SK-N-MC (cell line): ENCODE data around the gene VASH2.

ENCODE experiments used
- DNase-seq: peaks from one replicate; pipeline ENCODE4 v3.0.0-alpha.2; 2011; ENCODE audit warnings: low read depth, low spot score
- H3K27ac ChIP-seq: fragments of 200-600 bp; sonication (generic); 2 replicates; pipeline ENCODE4 v1.5.1; 2016; ENCODE audit warnings: mixed run types
- H3K36me3 ChIP-seq: fragments of 200-600 bp; sonication (generic); 2 replicates; pipeline ENCODE4 v1.6.1; 2017; ENCODE audit warnings: antibody characterized with exemption, low read length, mixed read lengths; ENCODE audit not compliant: insufficient read depth
- H3K4me3 ChIP-seq: fragments of 200-600 bp; sonication (generic); 2 replicates; pipeline ENCODE4 v1.5.1; 2016
- H3K9ac ChIP-seq: fragments of 200-600 bp; sonication (generic); 2 replicates; pipeline ENCODE4 v1.8.0; 2017; ENCODE audit warnings: mixed run types, mixed read lengths; ENCODE audit not compliant: insufficient read length
- H3K9me3 ChIP-seq: fragments of 200-600 bp; sonication (generic); 2 replicates; pipeline ENCODE4 v1.6.1; 2017; ENCODE audit warnings: low read depth, mild to moderate bottlenecking, antibody characterized with exemption, low read length, moderate library complexity, mixed read lengths
- EZH2 ChIP-seq: fragments of 200-600 bp; sonication (generic); IDR thresholded peaks from one replicate; pipeline ENCODE4 v1.6.1; 2017; ENCODE audit warnings: antibody characterized with exemption
- FOXP2 ChIP-seq: optimal IDR thresholded peaks from 2 replicates; pipeline ENCODE3; 2011; ENCODE audit warnings: mild to moderate bottlenecking, moderate library complexity; ENCODE audit not compliant: insufficient read depth; ENCODE audit errors: extremely low read length, control extremely low read depth
- POLR2AphosphoS5 ChIP-seq: IDR thresholded peaks from 2 replicates; pipeline ENCODE4 v1.6.1; 2012; ENCODE audit warnings: mild to moderate bottlenecking, low read depth, low read length, borderline replicate concordance

The VASH2 gene

GRCh38 chr1:212951947-212952640 lies 1.8 kb downstream of the VASH2 start:
- DNase-seq: no peak
- Histone ChIP-seq H3K36me3 (no peaks in the 10 kb centered on the region), H3K4me3 (no peak overlapping the region), H3K9me3 (no peaks in the 10 kb centered on the region), H3K27ac (no peak overlapping the region), H3K9ac (no peak overlapping the region)
- TF ChIP-seq EZH2: no peak
- no peak for TF ChIP-seq POLR2AphosphoS5
- TF ChIP-seq FOXP2: no peak

DNA sequence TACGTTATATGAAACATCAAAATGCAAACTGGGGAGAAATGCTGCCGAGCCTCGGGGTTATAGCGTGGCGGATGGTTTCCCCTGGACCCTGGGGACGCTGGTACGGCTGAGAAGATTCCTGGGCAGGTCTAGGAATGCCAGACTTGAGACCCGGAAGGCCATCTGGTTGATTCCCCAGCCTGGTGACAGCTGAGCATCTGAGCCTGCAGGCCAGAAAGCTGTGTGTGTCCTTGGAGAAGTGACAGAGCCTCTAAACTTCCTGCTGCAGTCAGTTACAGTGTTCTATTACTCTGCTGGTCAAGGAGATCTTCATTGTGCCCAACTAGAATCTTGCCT lies 2.3 kb downstream of the VASH2 start:
- Histone ChIP-seq H3K9ac (no peak overlapping the region), H3K4me3 (no peak overlapping the region), H3K9me3 (no peaks in the 10 kb centered on the region), H3K36me3 (no peaks in the 10 kb centered on the region), H3K27ac (no peak overlapping the region)
- no peak for DNase-seq
- TF ChIP-seq EZH2: no peak
- no peak for TF ChIP-seq FOXP2
- no peak for TF ChIP-seq POLR2AphosphoS5

GRCh38 chr1:212953321-212953720 lies 3.0 kb downstream of the VASH2 start:
- no peaks in the 10 kb centered on the region for H3K9me3 ChIP-seq
- no peak overlapping the region for H3K9ac ChIP-seq
- no peak for DNase-seq
- no peaks in the 10 kb centered on the region for H3K36me3 ChIP-seq
- no peak for TF ChIP-seq EZH2
- TF ChIP-seq FOXP2: no peak
- no peak for TF ChIP-seq POLR2AphosphoS5
- H3K4me3 ChIP-seq: no peak overlapping the region
- no peak overlapping the region for H3K27ac ChIP-seq

DNA sequence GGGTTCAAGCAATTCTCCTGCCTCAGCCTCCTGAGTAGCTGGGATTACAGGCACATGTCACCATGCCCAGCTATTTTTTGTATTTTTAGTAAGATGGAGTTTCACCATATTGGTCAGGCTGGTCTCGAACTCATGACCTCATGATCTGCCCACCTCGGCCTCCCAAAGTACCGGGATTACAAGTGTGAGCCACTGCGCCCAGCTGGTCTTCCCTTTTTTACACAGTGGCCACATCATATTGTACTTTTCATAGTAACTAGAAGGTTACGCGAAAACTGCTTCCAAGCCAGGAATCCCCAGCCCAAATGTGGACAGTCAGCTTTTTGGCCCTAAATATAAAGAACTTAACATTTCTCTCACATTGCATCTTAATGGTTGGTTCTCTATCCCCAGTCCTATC lies 4.2 kb downstream of the VASH2 start:
- TF ChIP-seq FOXP2 (no peak), POLR2AphosphoS5 (no peak), EZH2 (no peak)
- Histone ChIP-seq H3K36me3 (no peaks in the 10 kb centered on the region), H3K27ac (no peak overlapping the region), H3K4me3 (no peak overlapping the region), H3K9ac (no peak overlapping the region), H3K9me3 (no peaks in the 10 kb centered on the region)
- no peak for DNase-seq

GRCh38 chr1:212955098-212955497 lies 4.8 kb downstream of the VASH2 start:
- no peak overlapping the region for H3K4me3 ChIP-seq
- H3K36me3 ChIP-seq: no peaks in the 10 kb centered on the region
- no peak overlapping the region for H3K9ac ChIP-seq
- H3K27ac ChIP-seq: no peak overlapping the region
- no peaks in the 10 kb centered on the region for H3K9me3 ChIP-seq
- no peak for DNase-seq
- TF ChIP-seq POLR2AphosphoS5 (no peak), EZH2 (no peak), FOXP2 (no peak)

DNA sequence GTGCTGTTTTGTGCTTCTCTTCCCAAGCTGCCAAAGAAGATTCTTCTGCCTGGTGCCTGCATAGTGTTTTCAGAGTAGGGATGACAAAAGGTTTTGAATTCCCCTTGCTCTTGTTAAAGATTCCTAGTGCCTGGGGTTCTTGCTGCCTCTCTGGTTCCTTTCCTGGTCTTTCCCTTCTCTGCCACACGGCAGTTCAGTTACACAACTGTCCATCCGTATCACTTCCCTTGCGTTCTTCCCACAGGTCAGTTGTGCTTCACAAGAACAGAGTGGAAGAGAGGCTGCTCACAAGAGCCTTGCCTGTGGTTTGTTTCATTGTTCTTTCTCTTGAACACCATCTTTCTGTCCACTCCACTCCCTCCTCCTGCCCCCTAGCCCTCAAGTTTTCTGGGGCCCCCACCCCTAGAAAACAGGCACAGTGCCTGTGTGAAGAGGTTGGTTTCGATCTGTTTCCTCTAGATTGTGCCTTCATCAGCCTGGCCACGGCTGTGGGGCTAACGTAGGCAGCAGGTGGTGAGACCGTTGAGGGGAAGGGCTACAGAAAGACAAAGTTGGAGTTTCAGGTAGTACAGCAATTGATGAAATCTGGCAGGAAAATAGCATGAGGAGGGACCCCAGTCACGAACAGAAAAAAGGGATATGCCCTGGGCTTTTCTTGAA lies 5.8 kb downstream of the VASH2 start:
- Histone ChIP-seq H3K9ac (no peak overlapping the region), H3K9me3 (no peaks in the 10 kb centered on the region), H3K36me3 (no peaks in the 10 kb centered on the region), H3K4me3 (no peak overlapping the region), H3K27ac (no peak overlapping the region)
- TF ChIP-seq POLR2AphosphoS5 (no peak), FOXP2 (no peak), EZH2 (no peak)
- no peak for DNase-seq

DNA sequence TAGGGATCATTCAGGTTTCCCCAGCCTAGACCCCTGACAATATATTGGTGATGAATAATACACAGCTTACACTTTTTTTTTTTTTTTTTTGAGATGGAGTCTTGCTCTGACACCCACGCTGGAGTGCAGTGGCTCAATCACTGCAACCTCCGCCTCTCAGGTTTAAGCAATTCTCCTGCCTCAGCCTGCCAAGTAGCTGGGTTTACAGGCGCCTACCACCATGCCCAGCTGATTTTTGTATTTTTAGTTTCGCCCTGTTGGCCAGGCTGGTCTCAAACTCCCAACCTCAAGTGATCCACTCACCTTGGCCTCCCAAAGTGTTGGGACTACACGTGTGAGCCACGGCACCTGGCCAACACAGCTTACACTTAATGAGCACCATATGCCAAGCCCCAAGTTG lies 7.2 kb downstream of the VASH2 start:
- Histone ChIP-seq H3K9me3 (no peaks in the 10 kb centered on the region), H3K9ac (no peak overlapping the region), H3K36me3 (no peaks in the 10 kb centered on the region), H3K4me3 (no peak overlapping the region), H3K27ac (no peak overlapping the region)
- DNase-seq: no peak
- TF ChIP-seq EZH2 (no peak), POLR2AphosphoS5 (no peak), FOXP2 (no peak)

DNA sequence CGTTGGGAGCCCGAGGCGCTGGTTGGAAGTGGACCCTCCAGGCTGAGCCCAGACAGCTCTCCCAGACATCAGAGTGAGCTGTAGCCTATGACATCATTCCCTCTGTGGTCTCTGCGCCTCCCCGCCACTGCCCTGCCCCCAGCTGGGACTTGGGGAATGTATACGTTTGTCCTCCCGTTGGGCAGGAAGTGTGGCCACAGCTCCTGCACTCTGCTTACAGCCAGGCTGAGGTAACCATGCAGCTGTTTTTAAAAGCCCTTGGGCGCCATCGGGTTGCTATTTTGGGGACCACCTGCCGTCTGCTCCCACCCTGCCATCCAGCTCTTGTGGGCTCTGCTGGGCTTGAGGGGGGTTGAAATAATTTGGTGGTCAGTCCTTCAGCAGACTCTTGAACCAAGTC lies 7.8 kb downstream of the VASH2 start:
- no peaks in the 10 kb centered on the region for H3K9me3 ChIP-seq
- no peak overlapping the region for H3K27ac ChIP-seq
- no peak for DNase-seq
- H3K36me3 ChIP-seq: no peaks in the 10 kb centered on the region
- no peak overlapping the region for H3K9ac ChIP-seq
- TF ChIP-seq FOXP2 (no peak), EZH2 (no peak), POLR2AphosphoS5 (no peak)
- no peak overlapping the region for H3K4me3 ChIP-seq
